Subcutaneous preadipocyte (primary cell): ENCODE data around the gene EYS. TPM values are rescaled to one million over a fixed set of nuclear protein-coding genes. Genes with fewer than 3 reads are reported as not detected.

Experiments
- total RNA-seq: library from RNA; depleted of rRNA; stranded (reverse); fragments of >200 nt; gene quantifications from 2 replicates; pipeline ENCODE4 v1.2.3, GENCODE V29; 2012

Gene EYS
- under 0.01 and 0.39 TPM in 2 replicates for total RNA-seq

DNA sequence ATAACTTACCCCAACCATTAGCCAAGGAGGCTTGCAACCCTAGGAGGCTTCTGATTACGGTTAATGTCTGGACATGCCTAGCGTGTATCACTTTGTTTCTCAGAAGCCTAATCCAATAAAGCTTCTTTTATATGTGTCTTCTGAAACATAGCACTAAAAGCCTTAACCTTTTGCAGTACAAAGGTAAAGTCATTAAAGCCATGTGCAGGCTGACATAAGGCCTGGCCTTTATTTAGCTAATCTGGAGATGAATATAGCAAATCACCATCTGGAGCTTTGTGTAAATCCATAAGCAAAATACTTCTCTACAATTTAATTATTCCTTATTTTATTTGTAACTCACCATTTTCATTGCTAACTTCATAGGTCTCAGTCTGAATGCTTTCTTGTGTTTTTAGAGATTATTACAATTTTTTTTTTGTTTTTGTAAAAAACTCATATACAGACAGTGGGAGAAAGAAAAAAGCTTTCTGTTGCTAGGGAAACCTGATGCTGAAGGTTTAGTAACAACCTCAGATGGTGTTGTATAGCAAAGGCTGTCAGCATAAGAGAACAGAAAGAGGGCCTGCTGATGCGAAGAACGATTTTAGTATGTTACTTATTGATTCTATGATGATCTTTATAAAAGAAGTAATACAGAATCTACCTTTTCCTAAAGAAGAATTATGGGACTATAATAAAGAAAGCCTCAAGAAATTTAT is at the start of gene EYS:
Gene EYS, minus strand, starts transcription at position 101 of the 701 bp plus-strand sequence. CDS start 211,816 bp downstream, outside the sequence.

